ENCODE results near the gene MYL5. TPM values are rescaled to one million over a fixed set of nuclear protein-coding genes. Genes with fewer than 3 reads are reported as not detected.

MYL5 gene
- total and polyA plus RNA-seq, 10 of the 15 experiments (the other 5 are each of a cell fraction or from before 2014, with no cell fraction given): 1.2 to 13.8 (median 7.1) TPM

GRCh38 chr4:635851-636627, 38.3 kb upstream of the MYL5 start (continued):
- no peak for TF ChIP-seq ZBTB4 (CRISPR knock-in tag; IDR thresholded peaks at IDR 0.05)

DNA sequence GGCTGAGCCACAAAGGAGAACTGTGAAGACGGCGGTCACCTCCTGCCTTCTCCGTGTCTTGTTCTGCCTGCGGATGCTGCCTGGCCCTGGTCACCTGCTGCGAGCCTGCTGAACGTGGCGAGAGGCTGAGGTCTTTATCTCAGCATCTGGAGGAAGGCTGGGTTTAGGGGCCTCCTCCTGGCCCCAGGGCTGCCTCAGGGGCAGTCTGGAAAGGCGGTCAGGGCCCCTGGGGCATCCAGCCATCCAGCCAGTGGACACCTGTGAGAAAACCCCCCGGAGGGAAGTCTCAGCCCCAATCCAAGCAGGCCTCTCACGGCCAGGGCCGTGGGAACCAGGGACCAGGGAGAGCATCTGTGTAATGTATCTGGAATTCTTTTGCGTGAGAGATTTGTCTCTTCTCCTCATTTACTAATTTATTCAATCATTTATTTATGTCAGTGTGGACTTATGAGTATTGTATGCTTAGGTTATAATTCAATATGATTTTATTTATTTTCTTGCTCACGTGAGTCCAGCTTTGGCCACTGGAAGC, 37.6 kb upstream of the MYL5 start:
- ChIA-PET SMC1A (ENCODE audit: uncharacterized antibody, unreplicated experiment) (no interaction called here), POLR2A (no interaction called here), RAD21 (ENCODE audit: unreplicated experiment) (no interaction called here), CTCF (no interaction called here)
- intact Hi-C loops (cut with micrococcal nuclease; ENCODE audit: unreplicated experiment): no loop called here
- in situ Hi-C loops (cut with MboI): no loop called here
- H3K4me3 ChIP-seq: no peak overlapping the region
- FAIRE-seq (no peak), DNase-seq (ENCODE audit: low read depth, low spot score) (no peak), ATAC-seq (no peak)
- no peak overlapping the region for H3K9ac ChIP-seq (ENCODE audit: control insufficient read depth, insufficient read depth, low read length)
- peaks cover 3% of the 10 kb centered on the region; the same call in 2 of the 3 replicates for H3K9me3 ChIP-seq (replicated peaks; ENCODE audit: control insufficient read depth, insufficient read depth, low read length)
- H4K20me1 ChIP-seq (ENCODE audit: control insufficient read depth, insufficient read depth): no peaks in the 10 kb centered on the region
- no peak overlapping the region for H3K4me2 ChIP-seq (ENCODE audit: control insufficient read depth, insufficient read depth)
- H3K79me2 ChIP-seq (ENCODE audit: control insufficient read depth, insufficient read depth, low read length): no peaks in the 10 kb centered on the region
- no peaks in the 10 kb centered on the region for H3K36me3 ChIP-seq (ENCODE audit: control insufficient read depth in 2 of 2, insufficient read depth in 2 of 2, low read length in 1 of 2)
- no peaks in the 10 kb centered on the region for H3K4me1 ChIP-seq (ENCODE audit: control insufficient read depth, insufficient read depth, low read length)
- no peaks in the 10 kb centered on the region for H3K27me3 ChIP-seq (replicated peaks in 1 of 2; ENCODE audit: control insufficient read depth in 2 of 2, insufficient read depth in 2 of 2, low read length in 1 of 2)
- H3K27ac ChIP-seq (ENCODE audit: control insufficient read depth, insufficient read depth): no peak overlapping the region
- BruUV-seq (replicated peaks): no TSS peak
- no peak overlapping the region for H2AFZ ChIP-seq (ENCODE audit: control insufficient read depth, low read depth, low read length)
- WGBS (ENCODE audit: insufficient coverage, insufficient replicate concordance, low lambda C conversion rate, missing lambda C conversion rate): 38% methylated on average over 13 of the region's 13 CpGs
- no peak for TF ChIP-seq MYC (IDR thresholded peaks at IDR 0.05; ENCODE audit: insufficient read depth, insufficient read length, insufficient replicate concordance, low read length, severe bottlenecking)
- TF ChIP-seq MLLT1 (IDR thresholded peaks at IDR 0.05): no peak
- no peak for TF ChIP-seq EGR1 (IDR thresholded peaks at IDR 0.05; ENCODE audit: borderline replicate concordance in 1 of 2, low read depth in 2 of 2, low read length in 2 of 2)
- TF ChIP-seq HDAC6 (IDR thresholded peaks at IDR 0.05; ENCODE audit: unreplicated experiment): no peak
- no peak for TF ChIP-seq KDM1A (IDR thresholded peaks at IDR 0.05; ENCODE audit: borderline replicate concordance)
- TF ChIP-seq ETV6 (conservative IDR thresholded peaks at IDR 0.05 in 1 of 2, IDR thresholded peaks at IDR 0.05 in 1 of 2; ENCODE audit: borderline replicate concordance in 1 of 2, low read depth in 1 of 2): no peak
- no peak for TF ChIP-seq SMARCA5 (IDR thresholded peaks at IDR 0.05)
- no peak for TF ChIP-seq CEBPB (IDR thresholded peaks at IDR 0.05; ENCODE audit: borderline replicate concordance in 1 of 2, low read depth in 2 of 2, low read length in 2 of 2)
- TF ChIP-seq MXI1 (IDR thresholded peaks at IDR 0.05; ENCODE audit: low read depth, low read length): no peak
- no peak for TF ChIP-seq KAT2A (conservative IDR thresholded peaks at IDR 0.05; ENCODE audit: control insufficient read depth, low read depth, low read length)
- no peak for TF ChIP-seq ZNF384 (IDR thresholded peaks at IDR 0.05; ENCODE audit: borderline replicate concordance, low read depth, low read length)
- no peak for TF ChIP-seq RB1 (IDR thresholded peaks at IDR 0.05; ENCODE audit: borderline replicate concordance)
- no peak for TF ChIP-seq ZNF24 (IDR thresholded peaks at IDR 0.05)
- no peak for TF ChIP-seq LARP7 (IDR thresholded peaks at IDR 0.05)
- TF ChIP-seq ASH2L (IDR thresholded peaks at IDR 0.05; ENCODE audit: borderline replicate concordance, low read depth): no peak
- TF ChIP-seq IKZF2 (IDR thresholded peaks at IDR 0.05): no peak

Measured in GM12878 (cell line).